Measurements from ENCODE around the gene ECHDC1.
"Not testable (repeated sequence)": the region's sequence is repeated elsewhere in the genome, so short reads cannot be mapped to it uniquely, and the experiment has no call there.

The ECHDC1 gene

GRCh38 chr6:127342296-127342945 is 988 bp downstream of the ECHDC1 start:
- no peak for DNase-seq (ENCODE audit: low spot score)

- no peak for DNase-seq (ENCODE audit: low spot score)
Observed at GRCh38 chr6:127341471-127342202, 1.8 kb downstream of the ECHDC1 start.

DNA sequence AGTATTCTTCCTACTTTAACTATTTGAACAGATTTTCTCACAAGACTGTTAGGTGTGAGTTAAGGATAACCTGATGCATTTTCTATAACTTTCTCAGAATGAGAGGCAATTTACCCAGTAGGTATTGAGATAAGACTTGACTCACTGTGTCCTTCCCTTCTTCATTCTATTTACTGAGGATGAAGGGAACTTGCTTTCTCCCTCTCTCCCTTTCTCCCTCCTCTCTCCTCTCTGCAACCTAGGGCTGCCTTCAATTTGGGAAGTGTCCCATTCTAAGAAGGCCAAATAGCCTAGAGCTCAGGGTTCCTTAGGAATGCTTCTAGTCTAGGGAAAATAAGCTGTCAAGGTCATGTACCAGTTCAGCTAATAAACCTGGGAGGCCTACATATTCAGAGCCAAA is 3.2 kb downstream of the ECHDC1 start:
- DNase-seq (ENCODE audit: low spot score) = no peak

DNA sequence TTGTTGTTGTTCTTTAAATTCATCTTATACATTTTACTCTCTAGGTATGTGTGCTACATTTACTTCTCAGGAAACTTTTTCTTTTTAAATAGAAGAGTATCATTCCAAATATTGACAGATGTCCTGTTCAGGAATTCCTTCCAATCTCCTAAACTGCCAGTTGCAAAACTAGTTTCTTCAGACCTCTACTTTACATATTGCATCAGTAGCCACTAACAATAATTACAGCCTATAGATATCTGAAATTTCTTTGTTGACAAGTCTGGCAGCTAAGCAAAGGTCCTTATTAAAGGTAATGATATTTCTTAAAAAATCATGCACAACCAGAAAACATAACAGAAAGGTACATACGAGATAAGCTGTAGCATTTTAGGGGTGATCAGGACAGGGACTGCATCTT is 4.5 kb downstream of the ECHDC1 start:
- DNase-seq (ENCODE audit: low spot score) = no peak

DNA sequence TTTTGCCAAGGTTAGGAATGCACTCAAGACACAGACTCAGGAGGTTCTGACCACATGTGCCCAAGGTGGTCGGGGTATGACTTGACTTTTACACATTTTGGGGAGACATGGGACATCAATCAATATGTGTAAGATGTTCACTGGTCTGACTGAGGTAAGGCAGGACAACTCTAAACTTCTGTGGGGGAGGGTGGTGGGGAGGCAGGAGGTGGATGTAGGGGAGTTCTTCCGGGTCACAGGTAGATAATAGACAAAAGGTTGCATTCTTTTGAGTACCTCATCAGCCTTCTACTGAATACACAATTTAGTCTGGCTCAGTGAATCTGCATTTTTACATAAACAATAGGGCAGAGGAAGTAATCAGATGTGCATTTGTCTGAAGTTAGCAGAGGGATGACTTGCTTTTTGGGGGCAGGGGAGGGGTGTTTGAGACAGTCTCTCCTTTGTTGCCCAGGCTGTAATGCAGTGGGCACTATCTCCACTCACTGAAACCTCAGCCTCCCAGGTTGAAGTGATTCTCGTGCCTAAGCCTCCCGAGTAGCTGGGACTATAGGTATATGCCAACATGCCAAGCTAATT is 10.9 kb downstream of the ECHDC1 start:
- DNase-seq (ENCODE audit: low spot score) = no peak

- not testable (repeated sequence) for DNase-seq (ENCODE audit: low spot score)
Observed at GRCh38 chr6:127331256-127331655, 12.2 kb downstream of the ECHDC1 start.

GRCh38 chr6:127328043-127328609 is 15.3 kb downstream of the ECHDC1 start:
- no peak for DNase-seq (ENCODE audit: low spot score)

DNA sequence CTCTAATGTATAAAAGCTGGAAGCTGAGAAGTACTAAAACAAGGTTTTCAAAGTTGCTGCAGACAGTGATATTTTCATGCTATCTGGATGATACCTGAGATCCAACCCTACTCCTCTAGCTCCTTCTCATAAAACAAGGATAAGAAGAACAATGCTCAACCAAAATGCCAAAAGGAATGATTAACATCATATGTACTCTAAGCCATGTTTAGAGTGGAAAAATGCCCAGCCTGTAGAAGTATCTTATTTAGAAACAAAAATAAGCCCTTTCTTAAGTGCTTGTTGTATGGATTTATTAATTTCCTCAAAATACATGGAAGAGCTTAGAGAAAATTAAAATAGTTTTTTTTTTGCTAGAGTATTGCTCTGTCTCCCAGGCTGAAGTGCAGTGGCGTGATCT is 23.7 kb downstream of the ECHDC1 start:
- no peak for DNase-seq (ENCODE audit: low spot score)

- no peak for DNase-seq (ENCODE audit: low spot score)
Observed at GRCh38 chr6:127317388-127318128, 25.9 kb downstream of the ECHDC1 start.

DNA sequence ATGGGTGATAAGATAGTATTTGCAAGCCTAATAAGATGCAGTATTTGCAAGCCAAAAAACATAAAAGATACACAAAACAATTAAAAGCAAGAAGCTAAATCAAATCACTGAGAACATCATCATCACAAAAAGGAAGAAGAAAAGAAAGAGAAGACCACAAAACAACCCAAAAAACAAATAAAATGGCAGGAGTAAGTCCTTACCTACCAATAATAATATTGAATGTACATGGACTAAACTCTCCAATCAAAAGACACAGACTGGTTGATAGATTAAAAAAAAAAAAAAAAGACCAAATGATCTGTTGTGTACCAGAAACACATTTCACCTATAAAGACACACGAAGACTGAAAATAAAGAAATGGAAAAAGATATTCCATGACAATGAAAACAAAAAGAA is 37.7 kb downstream of the ECHDC1 start:
- DNase-seq (ENCODE audit: low spot score) = no peak

GRCh38 chr6:127303917-127304316 is 39.5 kb downstream of the ECHDC1 start:
- DNase-seq (ENCODE audit: low spot score) = no peak

DNA sequence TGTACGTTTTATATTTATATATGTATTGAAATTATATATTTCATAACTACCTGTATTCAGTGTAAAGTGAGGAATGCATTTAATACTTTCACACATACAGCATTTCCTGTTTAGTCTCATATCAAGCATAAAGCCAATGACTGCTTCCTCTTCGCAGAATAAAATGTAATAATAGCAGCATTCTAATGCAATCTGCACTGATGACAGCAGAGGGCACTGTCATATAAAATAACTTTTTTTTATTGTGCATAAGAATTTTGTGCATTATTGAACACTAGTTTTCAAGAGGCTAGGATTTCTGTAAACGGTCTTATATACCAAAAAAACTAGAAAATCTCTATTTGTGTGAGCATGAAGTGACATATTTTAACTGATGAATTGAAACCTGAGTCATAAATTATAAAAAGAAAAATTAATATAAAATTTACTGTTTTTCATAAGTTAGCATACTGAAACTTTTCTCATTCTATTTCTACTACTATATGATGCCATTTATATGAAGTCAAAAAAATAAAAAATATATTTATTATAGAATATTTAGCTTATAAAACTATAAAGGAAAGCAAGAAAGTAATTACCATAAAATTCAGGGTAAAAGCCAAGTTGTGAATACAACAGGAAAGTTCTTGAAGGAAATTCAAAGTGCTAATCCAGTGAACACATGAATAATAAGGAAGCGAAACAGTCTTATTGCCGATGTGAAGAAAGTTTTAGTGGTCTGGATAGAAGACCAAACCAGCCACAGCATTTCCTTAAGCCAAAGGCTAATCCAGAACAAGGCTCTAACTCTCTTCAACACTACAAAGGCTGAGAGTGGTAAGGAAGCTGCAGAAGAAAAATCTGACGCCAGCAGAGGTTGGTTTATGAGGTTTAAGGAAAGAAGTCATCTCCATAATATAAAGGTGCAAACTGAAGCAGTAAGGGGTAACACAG is 40.4 kb downstream of the ECHDC1 start:
- peak; percentile 76 for DNase-seq (ENCODE audit: low spot score)

- no peak for DNase-seq (ENCODE audit: low spot score)
Observed at GRCh38 chr6:127301199-127301700, 42.2 kb downstream of the ECHDC1 start.

DNA sequence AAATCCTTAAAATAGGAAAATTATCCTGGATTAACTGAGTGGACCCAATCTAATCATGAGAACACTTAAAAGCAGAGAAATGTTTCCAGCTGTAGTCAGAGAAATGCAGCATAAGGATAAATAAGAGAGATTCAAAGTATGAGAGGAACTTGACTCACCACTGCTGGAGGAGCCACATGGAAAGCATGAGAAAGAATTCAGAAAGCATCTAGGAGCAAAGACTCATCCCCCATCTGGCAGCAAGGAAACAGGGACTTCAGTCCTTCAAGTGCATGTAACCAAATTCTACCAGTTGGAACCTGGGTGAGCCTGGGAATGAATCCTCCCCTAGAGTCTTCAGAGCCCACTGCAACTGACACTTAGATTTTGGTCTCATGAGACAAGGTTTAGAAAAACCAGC is 43.0 kb downstream of the ECHDC1 start:
- DNase-seq (ENCODE audit: low spot score) = no peak

DNA sequence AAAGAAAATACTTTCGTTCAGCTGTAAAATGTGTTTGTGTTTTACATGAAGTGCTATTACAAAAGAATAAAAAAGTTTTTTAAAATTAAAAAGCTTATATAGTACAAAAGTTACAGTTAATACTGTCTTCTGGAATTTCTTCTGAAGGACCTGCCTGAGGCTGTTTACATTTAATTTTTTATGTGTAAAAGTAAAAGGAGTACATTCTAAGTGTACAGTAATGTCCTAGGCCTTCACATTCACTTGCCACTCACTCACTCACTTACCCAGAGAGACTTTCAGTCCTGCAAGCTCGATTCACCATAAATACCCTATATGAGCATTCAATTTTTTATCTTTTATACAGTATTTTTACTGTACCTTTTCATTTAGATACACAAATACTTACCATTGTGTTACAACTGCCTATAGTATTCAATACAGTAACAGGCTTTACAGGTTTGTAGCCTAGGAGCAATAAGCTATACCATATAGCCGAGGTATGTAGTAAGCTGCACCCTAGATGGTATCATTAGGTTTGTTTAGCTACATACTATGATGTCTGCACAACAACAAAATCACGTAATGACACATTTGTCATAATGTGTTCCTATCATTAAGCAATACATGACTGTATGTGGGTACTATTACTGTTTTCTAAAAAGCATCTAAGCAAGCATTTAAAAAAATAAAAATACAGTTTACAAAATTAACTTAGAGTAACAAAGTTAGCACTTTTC is 43.7 kb downstream of the ECHDC1 start:
- DNase-seq (ENCODE audit: low spot score) = no peak

GRCh38 chr6:127298475-127298874 is 44.9 kb downstream of the ECHDC1 start:
- no peak for DNase-seq (ENCODE audit: low spot score)

DNA sequence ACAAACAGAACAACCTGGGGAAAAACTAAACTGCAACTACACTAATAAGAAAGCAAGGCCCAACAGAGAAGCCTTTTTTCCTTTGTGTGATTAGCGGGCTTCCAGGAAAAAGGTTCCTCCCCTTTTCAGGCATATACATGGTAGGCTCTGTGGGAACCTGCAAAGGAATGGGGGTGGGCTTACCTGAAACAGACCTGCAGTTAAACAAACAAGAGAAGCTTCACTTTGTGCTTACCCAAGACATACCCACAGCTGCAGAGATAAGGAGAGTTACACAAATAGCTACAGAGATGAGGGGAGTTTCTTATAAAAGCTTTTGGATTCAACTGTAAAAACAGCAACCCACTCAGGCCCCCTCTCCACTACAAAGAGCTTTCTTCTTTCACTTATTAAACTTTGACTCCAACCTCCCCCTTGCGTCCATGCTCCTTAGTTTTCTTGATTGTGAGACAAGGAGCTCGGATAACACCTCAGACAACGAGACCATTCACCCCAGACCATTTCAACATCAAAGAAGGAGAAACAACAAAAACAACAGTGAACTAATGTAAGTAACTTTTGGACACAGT is 45.8 kb downstream of the ECHDC1 start:
- no peak for DNase-seq (ENCODE audit: low spot score)

- DNase-seq (ENCODE audit: low spot score) = peak; percentile 12
Observed at GRCh38 chr6:127291495-127291894, 51.9 kb downstream of the ECHDC1 start.

GRCh38 chr6:127290391-127291265 is 52.8 kb downstream of the ECHDC1 start:
- no peak for DNase-seq (ENCODE audit: low spot score)

All from CD4-positive, alpha-beta T cell treated with Interleukin-2 at 100 ng/mL for 4 hours (primary cell).